LNCAP (cell line): ENCODE results near the gene EIPR1.

Source experiments
- TF ChIP-seq, protein P1 (sequence below): fragments of 450-650 bp; IDR thresholded peaks from 2 replicates; pipeline ENCODE4 v1.5.1; 2017; ENCODE audit warnings: mild to moderate bottlenecking

Gene EIPR1

DNA sequence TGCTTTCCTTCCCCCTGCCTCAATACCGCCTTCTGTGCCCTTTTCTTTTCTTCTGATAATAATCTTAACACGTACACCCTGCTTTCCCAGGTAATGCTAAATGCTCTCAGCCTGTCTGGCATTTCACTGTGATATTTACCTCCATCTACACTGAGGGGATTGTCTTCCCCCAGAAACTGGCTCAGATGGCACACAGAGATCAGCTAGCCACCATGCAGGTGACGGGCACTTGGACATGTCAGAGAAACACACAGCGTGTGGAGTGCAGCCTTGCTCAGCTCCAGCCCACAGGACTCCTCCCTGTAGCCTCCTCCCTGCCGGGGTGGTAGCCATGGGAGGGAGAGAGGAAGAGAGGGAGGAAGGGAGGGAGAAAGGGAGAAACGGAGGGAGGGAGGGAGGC is 131.2 kb downstream of the EIPR1 start:
- TF ChIP-seq, protein P1, sequence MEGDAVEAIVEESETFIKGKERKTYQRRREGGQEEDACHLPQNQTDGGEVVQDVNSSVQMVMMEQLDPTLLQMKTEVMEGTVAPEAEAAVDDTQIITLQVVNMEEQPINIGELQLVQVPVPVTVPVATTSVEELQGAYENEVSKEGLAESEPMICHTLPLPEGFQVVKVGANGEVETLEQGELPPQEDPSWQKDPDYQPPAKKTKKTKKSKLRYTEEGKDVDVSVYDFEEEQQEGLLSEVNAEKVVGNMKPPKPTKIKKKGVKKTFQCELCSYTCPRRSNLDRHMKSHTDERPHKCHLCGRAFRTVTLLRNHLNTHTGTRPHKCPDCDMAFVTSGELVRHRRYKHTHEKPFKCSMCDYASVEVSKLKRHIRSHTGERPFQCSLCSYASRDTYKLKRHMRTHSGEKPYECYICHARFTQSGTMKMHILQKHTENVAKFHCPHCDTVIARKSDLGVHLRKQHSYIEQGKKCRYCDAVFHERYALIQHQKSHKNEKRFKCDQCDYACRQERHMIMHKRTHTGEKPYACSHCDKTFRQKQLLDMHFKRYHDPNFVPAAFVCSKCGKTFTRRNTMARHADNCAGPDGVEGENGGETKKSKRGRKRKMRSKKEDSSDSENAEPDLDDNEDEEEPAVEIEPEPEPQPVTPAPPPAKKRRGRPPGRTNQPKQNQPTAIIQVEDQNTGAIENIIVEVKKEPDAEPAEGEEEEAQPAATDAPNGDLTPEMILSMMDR, result no peak

DNA sequence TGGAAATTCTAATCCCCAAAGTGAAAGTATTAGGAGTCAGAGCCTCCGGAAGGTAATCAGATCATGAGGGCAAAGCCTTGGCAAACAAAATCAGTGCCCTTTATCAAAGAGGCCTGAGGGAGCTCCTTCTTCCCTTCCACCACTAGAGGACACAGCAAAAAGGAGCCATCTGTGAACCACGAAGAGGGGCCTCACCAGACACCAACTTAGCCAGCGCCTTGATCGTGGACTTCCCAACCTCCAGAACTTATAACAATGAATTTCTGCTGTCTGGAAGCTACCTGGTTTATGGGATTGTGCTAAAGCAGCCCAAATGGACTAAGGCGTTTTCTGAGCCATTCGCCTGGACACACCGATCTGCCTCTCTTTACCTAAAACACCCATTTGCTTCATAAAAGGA is 133.1 kb downstream of the EIPR1 start:
- TF ChIP-seq, protein P1, result no peak

DNA sequence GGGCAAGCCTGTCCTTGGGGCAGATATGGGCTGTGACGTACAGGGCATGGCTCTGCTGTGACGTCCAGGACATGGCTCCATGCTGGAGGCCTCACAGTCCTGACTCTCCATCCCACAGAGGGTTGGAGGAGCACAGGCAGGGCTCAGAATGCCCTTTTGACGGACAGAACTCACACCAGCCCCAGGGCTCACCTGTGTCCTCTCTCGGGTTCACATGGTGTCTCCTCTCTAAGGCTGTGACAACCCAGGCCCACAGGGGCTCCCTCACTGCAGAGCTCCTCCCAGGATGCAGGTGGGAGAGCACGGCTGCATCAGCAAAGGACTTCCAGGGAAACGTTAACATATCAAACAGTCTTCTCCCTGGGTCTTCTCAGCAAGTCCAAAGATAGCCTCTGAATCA is 133.8 kb downstream of the EIPR1 start:
- TF ChIP-seq, protein P1, result no peak

DNA sequence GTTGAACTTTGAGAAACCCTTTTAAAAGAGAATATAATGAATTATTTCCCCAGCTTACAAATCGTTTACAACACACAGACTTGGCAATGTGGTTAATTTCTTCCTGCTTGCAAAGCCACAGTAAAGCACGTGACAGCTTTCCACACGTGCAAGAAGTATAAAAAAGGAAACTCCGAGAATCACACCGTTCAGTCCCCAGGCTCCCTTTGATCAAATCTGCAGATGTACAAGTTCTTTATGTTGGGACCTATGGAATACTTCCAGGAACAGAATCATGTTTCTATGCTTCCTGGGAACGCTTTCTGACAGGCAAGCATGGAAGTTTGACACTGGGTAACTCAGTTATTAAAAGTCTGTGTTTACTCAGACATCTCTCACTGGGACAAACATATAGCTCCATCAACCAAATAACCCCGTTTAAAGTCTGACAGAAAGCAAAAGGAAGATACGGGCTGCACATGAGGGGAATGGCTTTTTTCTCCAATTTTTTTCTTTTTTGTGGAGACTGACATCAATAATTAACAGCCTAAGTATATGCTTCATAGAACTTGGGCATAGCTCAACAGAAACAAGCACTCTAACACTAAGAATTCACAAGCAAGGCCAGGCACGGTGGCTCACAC is 134.8 kb downstream of the EIPR1 start:
- TF ChIP-seq, protein P1, result no peak

DNA sequence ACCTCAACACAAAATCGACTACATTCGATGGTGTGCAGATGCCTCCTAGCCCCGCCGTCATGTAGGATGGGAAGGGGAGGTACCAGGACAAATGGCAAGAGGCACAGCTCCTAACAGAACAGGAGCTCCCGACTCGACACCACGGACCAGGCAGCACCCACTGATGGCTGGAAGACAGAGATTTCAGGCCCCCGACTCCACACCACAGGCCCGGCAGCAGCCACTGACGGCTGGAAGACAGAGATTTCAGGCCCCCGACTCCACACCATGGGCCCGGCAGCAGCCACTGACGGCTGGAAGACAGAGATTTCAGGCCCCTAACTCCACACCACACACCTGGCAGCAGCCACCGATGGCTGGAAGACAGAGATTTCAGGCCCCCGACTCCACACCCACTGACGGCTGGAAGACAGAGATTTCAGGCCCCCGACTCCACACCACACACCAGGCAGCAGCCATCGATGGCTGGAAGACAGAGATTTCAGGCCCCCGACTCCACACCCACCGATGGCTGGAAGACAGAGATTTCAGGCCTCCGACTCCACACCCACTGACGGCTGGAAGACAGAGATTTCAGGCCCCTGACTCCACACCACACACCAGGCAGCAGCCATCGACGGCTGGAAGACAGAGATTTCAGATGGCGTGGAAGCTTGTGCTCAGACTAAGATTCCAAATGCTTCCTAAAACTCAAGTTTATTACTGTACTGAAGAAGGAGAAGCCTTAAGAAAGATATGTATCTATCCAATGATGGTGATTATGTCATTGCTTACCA is 135.5 kb downstream of the EIPR1 start:
- TF ChIP-seq, protein P1, result no peak

DNA sequence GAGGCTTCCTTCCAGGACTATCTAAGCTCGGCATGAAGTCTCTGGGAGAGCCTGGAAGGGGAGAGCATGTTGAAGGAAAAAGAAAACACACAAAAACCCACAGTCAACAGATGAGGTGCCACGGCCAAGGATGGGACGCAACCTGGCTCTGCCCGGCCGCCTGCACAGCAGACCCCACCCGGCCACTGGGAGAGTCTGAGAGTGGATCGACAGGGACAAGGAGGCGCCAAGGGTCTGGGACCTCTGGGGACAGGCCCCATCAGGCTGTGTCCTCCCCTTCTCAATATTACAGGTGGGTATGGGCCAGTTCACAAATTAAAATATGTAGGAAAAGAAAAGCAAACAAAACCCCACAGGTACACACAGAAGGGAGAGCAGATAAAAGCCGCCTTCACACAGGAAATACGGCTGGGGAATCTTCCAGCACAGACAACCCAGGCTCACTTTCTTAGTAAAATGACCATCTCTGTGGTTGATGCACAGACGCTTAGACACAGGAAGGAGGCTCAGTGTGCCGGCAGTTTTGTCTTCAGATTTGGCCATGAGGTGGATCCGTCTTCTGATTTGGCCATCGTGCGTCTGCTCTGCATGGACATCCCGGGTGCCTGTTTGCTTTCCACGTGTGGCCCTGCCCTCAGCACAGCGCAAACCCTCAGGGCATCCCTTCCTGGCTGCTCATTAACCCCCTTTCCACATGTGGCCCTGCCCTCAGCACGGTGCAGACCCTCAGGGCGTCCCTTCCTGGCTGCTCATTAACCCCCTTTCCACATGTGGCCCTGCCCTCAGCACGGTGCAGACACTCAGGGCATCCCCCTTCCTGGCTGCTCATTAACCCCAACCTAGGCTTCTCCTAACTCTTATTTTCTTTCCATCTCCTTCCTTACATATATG is 138.4 kb downstream of the EIPR1 start:
- TF ChIP-seq, protein P1, result no peak

DNA sequence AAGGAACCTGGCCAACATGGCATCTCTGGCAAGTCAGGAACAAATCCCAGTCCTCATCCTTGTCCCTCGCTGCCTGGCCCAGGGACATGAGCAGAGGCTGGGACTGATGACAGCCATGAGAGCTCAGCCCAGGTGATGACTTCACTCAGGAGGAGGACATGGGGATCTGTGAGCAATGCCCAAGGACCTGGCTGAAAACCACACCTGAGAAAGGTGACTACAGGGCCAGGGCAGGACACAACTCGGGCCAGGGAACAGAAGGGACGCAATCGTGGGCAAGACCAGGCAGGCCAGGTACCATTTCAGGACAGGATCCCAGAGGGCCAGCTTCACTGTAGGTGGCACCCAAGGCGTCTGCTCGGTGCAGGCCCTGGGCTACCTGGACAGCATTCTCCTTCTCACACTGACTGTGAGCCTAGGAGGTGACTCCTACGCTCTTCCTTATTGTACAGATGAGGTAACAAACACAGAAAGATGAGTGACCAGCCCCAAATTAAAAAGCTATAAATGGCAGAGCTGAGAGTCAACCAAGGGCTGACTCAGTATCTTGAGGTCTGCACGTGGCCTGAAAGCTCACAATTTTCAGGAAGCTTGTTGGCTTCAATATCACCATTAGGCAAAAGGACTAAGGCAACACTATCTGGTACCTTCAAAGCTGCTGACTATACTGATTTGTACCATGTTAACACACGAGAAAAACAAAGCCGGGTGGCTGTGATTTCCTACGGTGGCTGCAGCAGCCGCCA is 141.1 kb downstream of the EIPR1 start:
- TF ChIP-seq, protein P1, result no peak
